ENCODE measurements around the gene PSMD13.

The PSMD13 gene

GRCh38 chr11:205221-206001 lies 31.4 kb upstream of the PSMD13 start:
- DNase-seq = no peak

GRCh38 chr11:206002-206384 lies 30.8 kb upstream of the PSMD13 start:
- DNase-seq = no peak

- DNase-seq = no peak
Observed at GRCh38 chr11:206526-207207, 30.1 kb upstream of the PSMD13 start.

- DNase-seq = peak; percentile 94
Observed at GRCh38 chr11:207208-207862, 29.4 kb upstream of the PSMD13 start, which contains the start of the genes BET1L and RIC8A. Gene BET1L (minus strand): TSS chr11:207399. CDS start chr11:207321, 78 bp downstream. Gene RIC8A (plus strand): TSS chr11:207708. CDS start chr11:208855, 1,147 bp downstream.

GRCh38 chr11:207863-208180 lies 29.0 kb upstream of the PSMD13 start:
- DNase-seq = peak; percentile 51

- DNase-seq = peak; percentile 21
Observed at GRCh38 chr11:208181-208916, 28.4 kb upstream of the PSMD13 start.

GRCh38 chr11:208917-209260 lies 27.9 kb upstream of the PSMD13 start:
- DNase-seq = no peak

GRCh38 chr11:209275-210121 lies 27.3 kb upstream of the PSMD13 start:
- DNase-seq = no peak

GRCh38 chr11:210122-210802 lies 26.5 kb upstream of the PSMD13 start:
- DNase-seq = peak; percentile 34

- no peak for DNase-seq
Observed at GRCh38 chr11:210803-211180, 26.0 kb upstream of the PSMD13 start.

- no peak for DNase-seq
Observed at GRCh38 chr11:211295-211694, 25.5 kb upstream of the PSMD13 start.

- no peak for DNase-seq
Observed at GRCh38 chr11:211741-212140, 25.0 kb upstream of the PSMD13 start.

- no peak for DNase-seq
Observed at GRCh38 chr11:212150-213100, 24.4 kb upstream of the PSMD13 start.

- no peak for DNase-seq
Observed at GRCh38 chr11:213111-213510, 23.7 kb upstream of the PSMD13 start.

- no peak for DNase-seq
Observed at GRCh38 chr11:214083-214482, 22.7 kb upstream of the PSMD13 start.

- DNase-seq = no peak
Observed at GRCh38 chr11:215581-216037, 21.2 kb upstream of the PSMD13 start.

GRCh38 chr11:216081-216974 lies 20.4 kb upstream of the PSMD13 start:
- no peak for DNase-seq

GRCh38 chr11:217704-218103 lies 19.1 kb upstream of the PSMD13 start:
- DNase-seq = no peak

- no peak for DNase-seq
Observed at GRCh38 chr11:218815-219593, 17.8 kb upstream of the PSMD13 start.

Measured in amniotic stem cell (primary cell).